ENCODE results near the gene NDUFA6.

DNA sequence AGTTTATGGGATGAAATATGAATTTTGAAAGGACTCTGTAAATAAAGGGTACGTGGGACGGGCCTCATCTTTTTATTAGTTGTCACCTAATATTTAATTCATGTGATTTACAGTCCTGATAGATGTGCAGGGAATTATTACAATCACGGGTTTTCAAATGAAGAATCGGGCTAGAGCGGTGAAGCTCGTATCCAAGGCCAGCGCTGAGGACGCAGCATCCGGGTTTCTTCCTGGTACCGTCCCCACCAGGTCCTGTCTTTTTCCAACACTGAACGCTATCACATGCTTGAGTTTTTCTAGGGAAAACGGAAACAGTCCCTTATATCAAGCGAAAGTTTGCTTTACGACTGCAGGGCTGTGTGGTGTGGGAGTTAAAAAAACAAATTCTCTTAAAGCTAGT is 10.3 kb downstream of the NDUFA6 start:
- TF ChIP-seq POLR2AphosphoS5 (IDR thresholded peaks at IDR 0.05) (no peak), CTCF (IDR thresholded peaks at IDR 0.05) (no peak)
